Smooth muscle cell (in vitro differentiated cells): Measurements from ENCODE around the gene BMP6. TPM values are rescaled to one million over a fixed set of nuclear protein-coding genes. Genes with fewer than 3 reads are reported as not detected.
A peak's percentile ranks its signal among the peaks of the same experiment; 100 is the strongest.

Experiments
- DNase-seq: peaks from one replicate; lab custom pipeline; 2025; ENCODE audit not compliant: unreplicated experiment; lab: John Stamatoyannopoulos, UW
- H2AFZ ChIP-seq: fragments of 200-600 bp; sonication (generic); 2 replicates; pipeline ENCODE4 v1.6.0; 2016; ENCODE audit warnings: antibody characterized with exemption, low read depth, mild to moderate bottlenecking
- H3F3A ChIP-seq: fragments of 200-600 bp; sonication (generic); 2 replicates; pipeline ENCODE4 v1.6.0; 2017; ENCODE audit warnings: antibody characterized with exemption, low read depth
- H3K27ac ChIP-seq: fragments of 200-600 bp; sonication (generic); 2 replicates; pipeline ENCODE4 v1.5.1; 2016; ENCODE audit warnings: low read depth, mild to moderate bottlenecking
- H3K27me3 ChIP-seq: fragments of 200-600 bp; sonication (generic); 2 replicates; pipeline ENCODE4 v1.6.1; 2016; ENCODE audit warnings: low read depth, mild to moderate bottlenecking
- H3K36me3 ChIP-seq: fragments of 200-600 bp; sonication (generic); 2 replicates; pipeline ENCODE4 v1.5.1; 2016; ENCODE audit warnings: low read depth
- H3K4me1 ChIP-seq: fragments of 200-600 bp; sonication (generic); 2 replicates; pipeline ENCODE4 v1.5.1; 2016; ENCODE audit warnings: low read depth
- H3K4me2 ChIP-seq: fragments of 200-600 bp; sonication (generic); 2 replicates; pipeline ENCODE4 v1.6.0; 2016; ENCODE audit warnings: mild to moderate bottlenecking
- H3K4me3 ChIP-seq: fragments of 200-600 bp; sonication (generic); 2 replicates; pipeline ENCODE4 v1.5.1; 2016; ENCODE audit warnings: mild to moderate bottlenecking
- H3K79me2 ChIP-seq: fragments of 200-600 bp; sonication (generic); 2 replicates; pipeline ENCODE4 v1.6.0; 2016; ENCODE audit warnings: low read depth, mild to moderate bottlenecking
- H3K9ac ChIP-seq: fragments of 200-600 bp; sonication (generic); 2 replicates; pipeline ENCODE4 v1.6.0; 2016; ENCODE audit warnings: low read depth
- H3K9me3 ChIP-seq: fragments of 200-600 bp; sonication (generic); replicated peaks from 2 replicates; pipeline ENCODE4 v1.5.1; 2016; ENCODE audit warnings: low read depth
- H4K20me1 ChIP-seq: fragments of 200-600 bp; sonication (generic); 2 replicates; pipeline ENCODE4 v1.6.0; 2016; ENCODE audit warnings: low read depth
- CTCF ChIP-seq: fragments of 200-600 bp; sonication (generic); IDR thresholded peaks from 2 replicates; pipeline ENCODE4 v1.5.1; 2017; ENCODE audit warnings: borderline replicate concordance, mild to moderate bottlenecking, antibody characterized with exemption; ENCODE audit not compliant: insufficient read depth, poor library complexity, severe bottlenecking
- WGBS: methylation state at CpG from one replicate; pipeline ENCODE4 v1.1.7; 2016; ENCODE audit warnings: low lambda C conversion rate; 5-methylcytosine and 5-hydroxymethylcytosine counted together
- polyA plus RNA-seq: library from polyadenylated mRNA; unstranded; fragments of >200 nt; fragmentation: Nextera tagmentation; extraction: Ambion mirVana; gene quantifications from 2 replicates; pipeline ENCODE4 v1.2.1, GENCODE V29; 2016
- total RNA-seq: library from RNA; depleted of rRNA; stranded (reverse); fragments of >200 nt; gene quantifications from 2 replicates; pipeline ENCODE4 v1.2.3, GENCODE V29; 2014

BMP6 gene
- total and polyA plus RNA-seq, 2 experiments from 2014 or later, result 14.5 to 17.0 TPM

DNA sequence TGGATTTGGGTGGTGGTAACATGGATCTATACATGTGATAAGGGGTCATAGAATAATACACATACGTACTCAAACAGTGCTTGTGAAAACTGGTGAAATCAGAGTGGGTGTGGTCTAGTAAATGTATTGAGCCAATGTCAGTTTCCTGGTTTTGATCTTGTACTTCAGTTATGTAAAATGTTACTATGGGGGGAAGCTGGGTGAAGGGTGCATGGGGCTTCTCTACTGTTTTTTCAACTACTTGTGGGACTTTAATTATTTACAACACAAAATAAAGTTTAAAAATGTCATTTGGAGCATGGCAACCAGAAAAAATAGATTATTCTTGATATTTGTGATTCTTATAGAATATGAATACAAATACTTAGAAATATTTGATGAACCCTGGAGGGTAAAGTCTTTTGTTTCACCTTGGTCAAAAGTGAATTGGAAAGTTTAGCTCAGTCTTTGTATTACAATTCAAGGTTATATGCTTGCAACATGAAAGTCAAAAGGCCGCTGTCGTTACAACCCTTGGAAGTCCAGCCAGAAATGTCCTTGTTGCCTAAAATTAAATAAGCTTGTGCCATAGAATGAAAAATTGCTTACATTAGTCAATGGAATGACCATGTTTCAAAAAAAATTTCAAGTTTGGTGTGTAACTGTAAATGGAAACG is 110.6 kb downstream of the BMP6 start:
- DNase-seq, result no peak
- H3K4me3 ChIP-seq, result no peak overlapping the region
- no peaks in the 10 kb centered on the region for H3K36me3 ChIP-seq
- H3K79me2 ChIP-seq, result no peaks in the 10 kb centered on the region
- no peaks in the 10 kb centered on the region for H3K4me1 ChIP-seq
- no peak overlapping the region for H2AFZ ChIP-seq
- H3K9ac ChIP-seq, result no peak overlapping the region
- TF ChIP-seq CTCF, result no peak
- WGBS, result 94% methylated on average over 4 of the region's 4 CpGs
- H3K27ac ChIP-seq, result no peak overlapping the region
- H3K27me3 ChIP-seq, result no peaks in the 10 kb centered on the region
- no peaks in the 10 kb centered on the region for H3K9me3 ChIP-seq
- H3K4me2 ChIP-seq, result no peak overlapping the region
- no peaks in the 10 kb centered on the region for H4K20me1 ChIP-seq
- H3F3A ChIP-seq, result no peaks in the 10 kb centered on the region

DNA sequence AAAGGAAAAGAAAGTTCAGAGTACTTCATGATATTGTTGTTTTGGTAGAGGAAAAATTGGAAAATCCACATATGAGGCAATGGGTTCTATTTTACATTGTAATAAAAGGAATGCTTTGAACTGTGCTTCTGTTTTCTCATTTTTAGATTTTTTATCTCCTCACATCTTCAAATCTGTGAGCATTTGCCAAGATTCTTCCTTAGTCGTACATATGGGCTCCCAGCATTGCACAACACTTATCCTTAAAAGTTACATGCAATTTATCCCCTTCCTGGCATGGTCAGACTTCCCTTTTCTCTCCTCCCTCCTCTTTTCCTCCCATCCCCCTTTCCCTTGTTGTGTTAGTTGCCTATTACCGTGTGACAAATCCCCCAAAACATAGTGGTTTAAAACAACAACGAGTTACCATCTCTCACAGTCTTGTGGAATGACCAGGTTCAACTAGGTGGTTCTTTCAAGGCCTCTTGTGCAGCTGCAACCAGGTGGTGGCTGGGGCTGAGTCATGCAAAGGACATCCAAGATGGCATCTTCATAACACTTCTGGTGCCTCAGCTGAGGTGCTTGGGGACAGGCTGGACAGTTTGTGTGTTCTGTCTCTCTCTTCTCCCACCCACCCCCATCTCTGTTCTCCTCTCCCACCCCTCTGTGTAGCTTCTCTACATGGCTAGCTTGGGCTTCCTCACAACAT is 116.0 kb downstream of the BMP6 start:
- H3K79me2 ChIP-seq, result no peaks in the 10 kb centered on the region
- DNase-seq, result no peak
- no peak overlapping the region for H3K9ac ChIP-seq
- H3K27me3 ChIP-seq, result no peaks in the 10 kb centered on the region
- no peak overlapping the region for H2AFZ ChIP-seq
- H3K4me1 ChIP-seq, result peaks cover 2% of the 10 kb centered on the region
- TF ChIP-seq CTCF, result no peak
- no peak overlapping the region for H3K4me3 ChIP-seq
- H3K36me3 ChIP-seq, result no peaks in the 10 kb centered on the region
- H4K20me1 ChIP-seq, result no peaks in the 10 kb centered on the region
- no peaks in the 10 kb centered on the region for H3K9me3 ChIP-seq
- H3K4me2 ChIP-seq, result no peak overlapping the region
- peaks cover 4% of the 10 kb centered on the region for H3F3A ChIP-seq
- H3K27ac ChIP-seq, result no peak overlapping the region
- WGBS, result 76% methylated on average over 3 of the region's 3 CpGs

DNA sequence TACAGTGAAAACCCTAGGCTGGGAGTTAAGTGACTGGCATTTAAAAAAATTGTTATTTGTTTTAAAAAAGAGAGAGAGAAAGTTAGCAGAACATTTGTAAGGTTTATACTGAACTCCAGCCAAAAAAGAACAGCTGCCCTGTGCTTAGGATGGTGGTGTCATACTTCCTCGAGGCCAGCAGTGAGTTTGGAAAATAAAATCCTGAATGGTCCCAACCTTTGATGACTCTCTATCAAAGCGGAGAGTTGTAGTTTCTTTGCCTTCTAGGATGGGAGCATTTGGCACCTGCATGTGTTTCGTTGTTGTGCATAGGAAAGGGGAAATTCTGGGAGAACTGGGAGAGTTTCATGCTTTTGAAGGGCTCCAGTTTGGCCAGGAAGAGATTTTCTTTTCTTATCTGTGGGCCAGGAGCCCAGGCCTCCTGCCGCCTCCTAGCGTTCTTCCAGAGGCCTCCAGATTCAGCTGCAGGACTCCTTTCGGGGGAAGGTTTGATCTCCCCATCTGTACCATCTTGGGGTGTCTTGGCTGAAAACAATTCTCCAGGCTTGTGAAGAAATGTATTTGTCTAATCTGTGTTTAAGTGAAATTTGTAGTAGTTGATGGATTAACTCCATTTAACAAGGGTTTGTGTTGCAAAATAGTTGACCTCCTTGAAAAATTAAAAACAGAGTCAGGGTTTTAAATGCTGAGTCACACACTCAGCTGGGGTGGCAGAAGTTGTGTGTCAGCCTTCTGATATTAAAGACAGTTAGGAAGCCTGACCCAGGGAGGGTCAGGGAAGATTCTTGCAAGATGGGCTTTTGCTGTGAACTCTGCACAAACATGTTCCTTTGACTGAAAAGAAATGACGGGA is 121.3 kb downstream of the BMP6 start:
- Histone ChIP-seq H3K4me3 (no peak overlapping the region), H3K36me3 (no peaks in the 10 kb centered on the region), H4K20me1 (no peaks in the 10 kb centered on the region), H3K9me3 (peaks cover 7% of the 10 kb centered on the region), H3K4me2 (peak overlapping the region; percentile 28), H3K27ac (peak overlapping the region; percentile 38), H3K4me1 (peaks cover 7% of the 10 kb centered on the region), H3K9ac (no peak overlapping the region), H2AFZ (no peak overlapping the region), H3K79me2 (no peaks in the 10 kb centered on the region), H3K27me3 (no peaks in the 10 kb centered on the region), H3F3A (peaks cover 8% of the 10 kb centered on the region)
- WGBS, result 52% methylated on average over 7 of the region's 7 CpGs
- no peak for TF ChIP-seq CTCF
- DNase-seq, result no peak
